GM21528 (cell line): Measurements from ENCODE around the gene ATP5MG.
"Not testable (repeated sequence)": the region's sequence is repeated elsewhere in the genome, so short reads cannot be mapped to it uniquely, and the experiment has no call there.

ENCODE experiments used
- ATAC-seq: cut with Tn5 transposase; IDR thresholded peaks from one replicate; pipeline ENCODE4 v1.9.1; 2021; ENCODE audit warnings: mild to moderate bottlenecking, moderate library complexity; ENCODE audit not compliant: unreplicated experiment, low FRiP score

ATP5MG gene

DNA sequence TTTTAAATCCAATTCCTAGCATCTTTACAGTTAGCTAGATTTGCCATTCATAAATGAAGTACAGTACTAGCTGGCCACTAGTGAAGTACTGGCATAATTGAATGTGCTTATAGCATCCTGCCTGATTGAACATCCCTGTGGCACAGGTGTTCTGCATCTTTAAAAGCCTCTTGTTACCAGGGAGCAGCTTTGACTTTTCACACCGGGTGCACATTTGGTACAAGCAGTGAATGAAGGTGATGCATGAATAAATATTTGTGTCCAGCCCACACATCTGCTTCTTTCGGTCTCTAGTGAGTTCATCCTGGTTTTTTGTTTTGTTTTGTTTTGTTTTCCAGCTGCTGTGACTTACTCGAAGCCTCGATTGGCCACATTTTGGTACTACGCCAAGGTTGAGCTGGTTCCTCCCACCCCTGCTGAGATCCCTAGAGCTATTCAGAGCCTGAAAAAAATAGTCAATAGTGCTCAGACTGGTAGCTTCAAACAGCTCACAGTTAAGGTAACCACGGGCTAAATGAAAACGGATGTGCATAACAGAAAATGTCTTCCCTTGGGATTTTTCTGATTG, 5.3 kb downstream of the ATP5MG start:
- no peak for ATAC-seq

DNA sequence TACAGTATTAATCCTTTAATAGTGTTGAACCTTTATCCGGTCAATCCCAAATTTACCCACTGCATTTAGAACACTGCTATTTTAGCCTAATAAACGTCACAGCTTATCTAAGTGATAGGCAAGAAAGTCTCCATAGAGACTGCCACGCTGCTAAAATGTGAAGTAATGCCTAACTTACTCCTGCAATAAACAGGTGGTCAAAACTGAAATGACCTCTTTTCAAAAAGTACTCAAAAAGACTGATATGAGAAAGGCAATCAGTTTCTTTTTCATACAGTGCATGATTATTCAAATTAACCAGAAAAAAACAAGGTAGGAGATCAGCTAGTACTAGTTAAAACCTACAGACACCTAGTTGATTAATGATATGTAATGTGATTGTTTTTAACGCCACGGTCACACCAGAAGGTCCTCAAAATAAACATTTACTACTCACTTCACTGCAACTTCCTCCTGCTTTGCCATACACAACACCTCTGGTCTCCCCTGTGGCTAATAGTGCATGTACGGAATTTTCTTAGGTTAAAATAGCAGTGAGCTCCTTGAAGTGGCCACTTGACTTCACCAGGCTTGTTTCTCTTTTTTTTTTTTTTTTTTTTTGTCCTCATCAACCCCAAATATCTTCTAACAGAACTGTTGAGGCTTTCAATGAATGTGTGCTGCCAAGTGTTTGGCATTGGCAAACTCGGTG, 8.8 kb downstream of the ATP5MG start:
- no peak for ATAC-seq

DNA sequence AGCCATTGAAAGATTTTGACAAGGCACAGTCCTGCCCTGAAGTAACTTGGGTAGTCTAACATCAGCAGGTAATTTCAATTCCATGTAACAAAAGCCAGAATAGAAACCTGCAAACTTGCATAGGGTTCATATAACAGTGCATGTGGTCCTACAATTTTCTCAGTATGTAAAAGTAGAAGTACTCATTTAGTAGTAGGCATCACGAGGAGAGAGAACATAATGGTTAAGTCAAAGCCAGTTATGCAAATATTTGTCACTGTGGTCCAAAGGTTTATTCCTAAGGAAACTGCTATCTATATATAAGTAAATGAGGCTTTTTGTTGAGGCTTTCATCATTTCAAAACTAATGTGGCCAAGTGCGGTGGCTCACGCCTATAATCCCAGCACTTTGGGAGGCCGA, 10.1 kb downstream of the ATP5MG start:
- no peak for ATAC-seq

DNA sequence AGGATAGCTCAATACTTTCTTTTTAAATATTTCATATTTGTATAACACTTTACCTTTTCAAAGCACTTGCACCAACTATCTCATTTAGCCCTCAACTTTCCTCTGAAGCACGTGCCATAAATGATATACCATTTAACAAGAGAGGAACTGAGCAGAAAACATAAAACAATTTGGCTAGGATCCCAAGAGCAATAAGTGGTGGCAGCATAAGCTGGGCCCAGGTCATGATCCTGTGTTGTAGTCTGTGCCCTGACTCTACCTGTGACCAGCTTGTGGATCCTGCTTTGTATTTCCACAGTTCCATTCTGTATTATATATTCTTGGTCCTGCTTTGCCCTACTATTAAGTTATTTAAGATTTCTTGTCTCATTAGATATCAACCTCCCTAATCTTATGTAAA, 11.5 kb downstream of the ATP5MG start:
- ATAC-seq: no peak

DNA sequence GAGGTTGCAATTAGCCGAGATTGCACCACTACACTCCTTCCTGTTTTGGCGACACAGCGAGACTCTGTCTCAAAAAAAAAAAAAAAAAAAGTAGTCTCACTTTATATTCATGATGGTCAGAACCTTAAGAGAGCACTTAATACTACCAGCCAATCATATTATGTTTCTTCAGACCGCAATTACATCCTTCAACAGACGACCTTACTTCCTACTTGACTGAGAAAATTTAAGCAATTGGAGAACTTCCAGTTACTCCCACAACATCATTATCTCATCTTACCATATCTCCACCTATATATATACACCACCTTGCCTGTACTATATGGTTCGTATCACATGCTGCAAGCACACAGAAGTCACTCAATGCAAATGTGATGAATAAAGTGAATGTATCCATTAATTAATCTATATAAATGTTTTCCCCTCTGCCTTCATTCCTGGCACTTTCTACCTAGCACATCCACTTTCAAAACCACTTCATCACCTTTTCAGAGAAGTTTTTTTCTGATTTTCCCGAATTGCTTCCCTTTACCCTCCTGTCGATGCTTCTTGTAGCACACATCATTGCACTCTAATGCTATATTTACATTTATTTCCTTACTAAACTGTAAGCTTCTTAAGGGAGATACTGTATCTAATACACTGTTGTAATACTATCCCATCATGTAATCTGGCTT, 13.8 kb downstream of the ATP5MG start:
- no peak for ATAC-seq

DNA sequence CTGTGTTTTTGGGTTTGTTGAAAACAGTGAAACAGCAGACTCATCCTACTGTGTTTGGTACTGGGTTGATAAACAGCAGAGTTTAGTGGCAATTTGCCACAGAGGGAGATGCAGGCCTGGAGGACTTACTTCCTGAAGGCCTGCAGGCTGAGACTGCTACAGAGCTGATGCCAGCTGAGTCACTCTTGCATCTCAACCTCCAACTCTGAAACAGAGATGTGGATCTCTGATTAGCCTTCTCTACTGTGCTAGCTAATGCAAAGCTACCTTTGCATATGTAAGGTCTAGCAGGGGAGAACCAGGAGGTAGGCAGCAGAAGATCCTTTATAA, 14.3 kb downstream of the ATP5MG start:
- ATAC-seq: no peak

DNA sequence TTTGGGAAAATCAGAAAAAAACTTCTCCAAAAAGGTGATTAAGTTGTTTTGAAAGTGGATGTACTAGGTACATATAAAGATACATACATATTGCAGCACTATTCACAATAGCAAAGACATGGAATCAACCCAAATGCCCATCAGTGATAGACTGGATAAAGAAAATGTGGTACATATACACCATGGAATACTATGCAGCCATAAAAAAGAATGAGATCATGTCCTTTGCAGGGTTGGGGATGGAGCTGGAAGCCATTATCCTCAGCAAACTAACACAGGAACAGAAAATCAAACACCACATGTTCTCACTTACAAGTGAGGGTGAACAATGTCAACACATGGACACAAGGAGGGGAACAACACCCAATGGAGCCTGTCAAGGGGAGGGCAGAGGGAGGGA, 15.5 kb downstream of the ATP5MG start:
- not testable (repeated sequence) for ATAC-seq

DNA sequence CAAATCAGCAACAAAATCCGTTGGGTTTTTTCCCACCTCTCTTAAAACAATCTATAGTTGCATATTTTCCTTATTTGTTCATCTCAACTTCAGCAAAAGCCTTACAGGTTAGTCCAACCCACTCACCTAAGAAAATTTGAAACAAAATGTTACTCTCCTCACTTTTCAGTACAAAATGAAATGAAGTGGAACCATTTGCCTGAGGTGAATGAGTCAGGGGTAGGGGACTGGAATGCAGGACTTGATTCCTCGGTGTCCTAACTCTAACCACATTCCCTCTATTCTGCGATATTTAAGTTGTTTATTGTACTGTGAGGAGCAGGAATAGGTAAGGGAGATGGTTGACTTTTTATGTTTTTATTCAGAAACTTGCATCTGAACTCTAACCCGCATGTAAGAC, 16.4 kb downstream of the ATP5MG start:
- ATAC-seq: no peak

DNA sequence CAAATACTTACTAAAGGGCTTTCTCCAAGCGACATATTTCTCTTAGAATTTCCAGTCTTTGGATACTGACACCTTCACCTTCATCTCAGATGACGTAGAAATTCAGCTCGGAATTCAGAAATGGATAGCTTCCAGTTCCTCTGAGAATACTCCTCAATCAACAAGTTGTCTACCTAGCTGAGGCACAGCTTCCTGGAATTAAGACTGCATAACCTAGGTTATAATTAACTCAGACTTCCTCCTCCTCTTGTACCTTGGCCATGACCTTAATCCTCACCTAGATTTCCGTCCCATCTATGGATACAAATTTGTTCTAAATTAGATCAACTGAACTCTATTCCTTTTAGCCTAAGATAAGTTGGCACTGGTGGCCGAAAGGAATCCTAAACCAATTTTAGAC, 17.4 kb downstream of the ATP5MG start:
- ATAC-seq: no peak

DNA sequence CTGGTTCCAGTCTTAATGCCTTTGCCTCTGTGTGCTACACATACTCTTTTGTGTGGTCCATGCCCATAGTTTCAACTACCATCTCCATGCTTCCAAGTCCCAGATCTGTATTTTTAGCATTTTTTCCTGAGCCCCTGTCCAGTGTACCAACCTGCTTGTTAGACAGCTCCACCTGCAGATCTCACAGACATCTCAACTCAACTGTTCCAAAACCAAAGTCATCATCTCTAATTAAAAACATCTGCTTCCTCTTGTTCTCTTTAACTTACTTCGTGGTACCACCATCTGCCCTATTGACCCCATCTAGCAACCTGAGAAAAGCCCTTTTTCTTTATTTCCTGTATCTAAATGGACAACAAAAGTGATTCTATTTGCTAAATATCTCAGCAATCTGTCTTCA, 26.3 kb downstream of the ATP5MG start:
- no peak for ATAC-seq

DNA sequence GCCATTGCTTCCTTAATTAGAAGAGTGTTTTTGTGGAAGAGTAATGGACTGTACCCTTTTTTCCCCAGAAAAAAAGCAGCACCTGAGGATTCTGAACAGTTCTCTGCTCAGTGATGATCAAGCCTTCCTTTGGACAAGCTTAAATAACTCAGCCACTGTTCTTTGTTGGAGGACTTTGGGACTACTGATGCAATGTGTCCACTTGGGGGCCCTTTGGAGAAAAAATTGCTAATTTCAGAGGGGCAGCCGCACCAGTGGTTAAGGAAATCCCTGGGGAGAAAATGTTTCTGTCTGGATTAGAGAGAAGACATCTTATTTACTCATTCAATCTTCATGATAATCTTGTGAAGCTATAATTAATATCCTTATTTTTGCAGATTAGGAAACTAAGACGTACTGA, 29.6 kb downstream of the ATP5MG start:
- ATAC-seq: no peak

DNA sequence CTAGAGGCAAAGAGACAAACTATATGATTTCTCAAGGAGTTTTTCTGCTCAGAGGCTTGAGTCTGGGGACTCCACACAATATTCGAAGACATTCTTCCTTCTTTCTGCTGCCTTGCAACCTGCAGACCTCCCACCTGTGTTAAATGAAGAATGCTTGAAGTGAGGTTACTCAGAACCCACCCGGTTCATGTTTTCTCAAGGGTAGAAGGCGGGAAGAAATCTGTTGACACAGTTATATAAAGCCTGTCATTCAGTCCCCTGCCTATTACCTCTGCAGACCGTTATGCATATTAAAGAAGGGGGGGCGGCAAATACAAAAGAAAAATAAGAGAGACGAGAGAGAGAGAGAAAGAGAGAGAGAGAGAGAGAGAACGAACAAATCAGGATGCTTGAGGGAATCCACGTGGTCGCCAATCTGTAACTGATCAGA, 32.7 kb downstream of the ATP5MG start:
- no peak for ATAC-seq

DNA sequence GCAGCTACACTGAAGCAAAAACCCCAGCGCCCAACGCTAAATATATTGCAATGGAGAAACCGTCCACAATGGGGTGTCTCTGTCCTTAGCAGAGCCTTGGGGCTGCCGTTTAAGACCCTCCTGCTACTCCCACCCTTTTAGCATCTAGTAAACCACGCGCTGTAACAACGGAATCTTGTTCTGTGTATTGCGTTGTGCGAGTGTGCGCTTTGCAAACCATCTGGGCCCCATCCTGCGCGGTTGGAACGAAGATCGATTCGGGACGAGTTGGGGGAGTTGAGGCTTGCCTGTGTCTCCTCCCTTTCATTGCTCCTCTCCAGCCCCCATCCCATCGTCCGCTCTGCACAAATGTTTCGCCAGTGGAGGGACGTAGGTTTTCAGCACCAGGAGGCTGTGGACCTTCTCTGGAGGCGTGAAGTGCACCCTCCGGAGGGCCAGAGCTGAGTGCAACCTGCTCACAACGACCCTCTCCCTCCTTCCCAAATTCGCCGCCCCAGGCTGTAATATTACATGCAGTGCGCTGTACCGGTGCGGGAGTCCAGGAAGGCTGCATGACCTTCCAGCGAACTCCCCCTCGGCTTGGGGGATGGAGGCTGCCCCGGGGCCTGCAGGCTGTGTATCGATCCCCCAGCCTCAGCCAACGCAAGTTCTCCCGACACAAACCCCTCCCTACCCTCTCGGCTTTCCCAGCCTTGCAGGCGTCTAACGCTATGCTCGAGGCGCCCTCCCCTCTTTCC, 33.3 kb downstream of the ATP5MG start:
- no peak for ATAC-seq

DNA sequence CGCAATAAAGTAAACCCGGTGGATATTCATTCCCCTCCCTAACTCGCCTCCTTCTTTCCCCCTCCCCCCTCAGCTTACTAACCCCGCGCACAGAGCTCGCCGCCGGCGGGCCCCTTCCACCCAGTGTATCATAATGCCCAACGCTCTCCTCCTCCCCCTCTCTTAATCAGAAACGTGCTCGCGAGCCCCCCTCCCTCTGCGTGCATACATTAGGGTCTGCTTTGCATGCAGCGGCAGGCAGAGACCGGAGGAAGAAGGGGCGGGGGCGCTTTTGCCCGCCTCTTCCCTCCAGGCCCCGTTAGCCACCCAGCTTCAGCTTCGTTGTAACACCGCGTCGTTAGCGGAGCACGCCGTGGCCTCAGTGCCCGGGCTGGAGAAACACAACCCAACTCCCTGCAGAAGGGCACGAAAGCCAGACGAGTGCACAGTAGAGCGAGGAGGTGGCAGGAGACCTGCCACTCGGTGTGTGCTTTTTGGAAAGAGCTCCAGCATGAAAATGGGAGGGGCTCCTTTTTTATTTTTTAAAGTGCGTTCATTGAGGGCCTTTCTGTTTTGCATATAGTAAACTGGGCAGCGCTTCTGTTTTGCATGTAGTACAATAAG, 34.0 kb downstream of the ATP5MG start:
- ATAC-seq: peak; percentile 23

DNA sequence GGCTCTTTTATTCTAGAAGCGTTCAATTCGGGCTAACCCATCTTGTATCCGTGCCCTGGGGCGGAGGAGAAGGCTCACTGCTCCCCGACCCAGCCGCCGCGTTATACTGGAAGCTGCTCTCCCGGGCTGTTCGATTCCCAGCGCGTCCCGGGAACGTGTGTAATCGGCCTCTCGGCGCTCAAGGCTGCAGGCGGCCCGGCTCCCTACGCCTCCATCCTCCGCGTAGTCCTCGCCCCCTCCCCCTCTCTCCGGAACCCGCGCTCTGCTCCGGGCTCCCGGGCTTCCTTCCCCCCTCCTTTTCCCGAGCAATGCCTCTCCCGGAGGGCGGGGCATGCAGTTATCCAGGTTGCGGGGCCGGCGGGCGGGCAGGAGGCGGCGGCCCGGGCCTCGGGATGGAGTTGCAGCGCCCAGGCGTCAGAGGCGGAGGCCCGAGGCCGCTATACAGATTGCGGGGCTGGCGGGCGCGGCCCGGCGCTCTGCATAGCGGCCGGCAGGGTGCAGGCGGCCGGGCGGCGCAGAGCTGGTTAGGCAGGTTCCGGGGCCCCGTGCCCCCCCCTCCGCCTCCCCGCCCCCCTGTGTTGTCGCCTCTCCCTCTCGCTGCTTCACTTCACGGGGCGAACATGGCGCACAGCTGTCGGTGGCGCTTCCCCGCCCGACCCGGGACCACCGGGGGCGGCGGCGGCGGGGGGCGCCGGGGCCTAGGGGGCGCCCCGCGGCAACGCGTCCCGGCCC, 34.7 kb downstream of the ATP5MG start, which contains the start of gene KMT2A:
Gene KMT2A, plus strand, starts transcription at position 600 of the 732 bp plus-strand sequence. Its CDS starts 21 bp downstream, at position 621.
- peak; percentile 52 for ATAC-seq

DNA sequence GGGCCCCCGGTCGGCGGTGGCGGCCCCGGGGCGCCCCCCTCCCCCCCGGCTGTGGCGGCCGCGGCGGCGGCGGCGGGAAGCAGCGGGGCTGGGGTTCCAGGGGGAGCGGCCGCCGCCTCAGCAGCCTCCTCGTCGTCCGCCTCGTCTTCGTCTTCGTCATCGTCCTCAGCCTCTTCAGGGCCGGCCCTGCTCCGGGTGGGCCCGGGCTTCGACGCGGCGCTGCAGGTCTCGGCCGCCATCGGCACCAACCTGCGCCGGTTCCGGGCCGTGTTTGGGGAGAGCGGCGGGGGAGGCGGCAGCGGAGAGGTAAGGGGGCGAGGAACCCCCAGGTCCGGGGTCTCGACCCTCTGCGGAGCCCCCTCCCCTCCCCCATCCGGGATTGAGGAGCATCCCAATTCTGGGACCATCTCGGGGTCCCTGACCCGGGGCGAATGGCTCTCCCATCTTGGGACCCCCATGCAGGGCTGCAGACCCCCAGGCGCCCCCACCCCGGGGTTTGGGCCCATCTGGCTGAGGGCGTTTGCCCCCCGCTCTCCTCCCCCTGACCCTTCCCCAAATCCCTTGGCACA, 35.3 kb downstream of the ATP5MG start:
- peak; percentile 10 for ATAC-seq

DNA sequence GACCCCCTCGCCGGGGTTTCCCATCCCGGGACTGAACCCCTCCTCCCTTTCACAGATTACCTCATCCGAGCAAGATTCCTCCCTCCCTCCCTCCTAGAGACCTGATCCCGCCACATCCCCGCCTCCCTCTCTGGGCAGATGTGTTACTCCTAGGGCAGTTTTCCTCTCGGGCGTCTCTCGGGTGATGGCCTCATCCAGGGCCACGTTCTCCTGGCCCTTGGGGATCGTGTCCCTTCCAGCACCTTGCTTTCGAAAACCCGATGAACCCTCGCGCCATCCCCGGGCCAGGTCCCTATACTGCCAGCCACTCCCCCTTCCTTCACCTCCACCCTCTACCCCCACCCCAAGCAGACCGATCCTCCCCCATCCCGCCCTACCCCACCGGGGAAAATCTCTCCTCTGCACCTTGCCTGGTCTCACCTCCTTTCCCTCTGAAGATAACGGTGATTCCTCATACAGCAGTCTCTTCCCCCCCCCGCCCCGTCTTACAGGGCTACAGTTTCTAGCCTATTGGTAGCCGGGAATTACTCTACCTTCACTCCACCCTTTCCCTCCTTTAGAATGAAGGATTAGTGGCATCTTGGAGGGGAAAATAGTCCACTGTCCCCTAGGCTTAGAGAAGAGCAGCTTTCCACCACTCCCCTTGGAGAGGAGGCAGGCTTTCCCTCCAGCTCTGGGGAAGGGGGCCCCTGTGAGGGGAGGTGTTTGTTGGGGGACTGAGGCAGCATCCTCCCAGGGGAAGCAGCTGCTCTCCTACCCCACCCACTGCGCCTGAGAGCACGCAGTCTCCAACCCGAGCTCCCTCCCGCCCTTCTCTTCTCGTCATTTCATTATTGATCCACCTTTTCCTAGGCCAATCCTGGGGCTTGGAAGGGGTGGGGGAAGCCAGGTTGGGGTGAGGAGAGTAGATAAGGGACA, 36.1 kb downstream of the ATP5MG start:
- ATAC-seq: no peak

DNA sequence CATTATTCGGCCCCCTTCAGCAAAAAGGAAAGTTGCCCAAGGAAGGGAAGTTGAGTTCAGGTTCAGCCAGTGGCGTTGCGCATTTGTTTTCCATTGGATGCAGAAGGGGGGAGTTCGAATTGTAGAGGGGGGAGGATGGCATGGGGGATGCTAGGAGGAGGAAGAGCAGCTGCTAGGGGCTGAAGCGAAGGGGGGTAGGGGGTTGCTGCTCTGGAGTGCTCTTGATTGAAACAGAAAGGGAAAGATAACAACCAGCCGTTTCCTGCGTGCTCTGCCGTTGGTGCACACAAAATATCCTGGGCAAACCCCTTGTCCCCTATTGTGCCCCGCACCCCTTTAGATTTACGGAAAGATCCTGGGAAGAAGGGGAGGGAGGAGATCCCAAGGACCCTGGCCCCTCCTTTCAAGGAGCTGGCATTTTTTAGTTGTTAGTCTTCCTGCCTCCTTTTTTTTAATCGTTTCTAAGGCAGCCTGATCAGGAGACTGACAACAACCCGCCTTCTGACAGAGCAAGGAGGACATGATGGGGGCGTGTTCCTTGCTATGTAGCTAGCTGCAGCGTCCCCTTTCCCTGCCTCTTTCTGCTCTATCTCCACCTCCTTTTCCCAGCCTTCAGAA, 37.0 kb downstream of the ATP5MG start:
- no peak for ATAC-seq
